Common myeloid progenitor, CD34-positive (primary cell): ENCODE results near the gene KCTD20.

Experiments
- CTCF ChIA-PET: fragments of 350-600 bp; sonication (Branson Sonifier 250); formaldehyde crosslinking; loops from one replicate; lab custom pipeline; 2021; ENCODE audit warnings: antibody characterized with exemption; lab: Charles Lee
- POLR2A ChIA-PET: fragments of 350-600 bp; sonication (Branson Sonifier 250); formaldehyde crosslinking; loops from one replicate; lab custom pipeline; 2021; ENCODE audit warnings: antibody characterized with exemption; lab: Charles Lee
- DNase-seq, 3 donors: peaks; one replicate each; pipeline versions ENCODE4 v3.0.0 to v3.0.0-alpha.2; 2013
- H3K27ac ChIP-seq, 2 experiments: 1 replicate in 1 of 2; 2 replicates in 1 of 2; pipeline ENCODE4 v1.7.0; 2013; ENCODE audit warnings: inconsistent platforms in 2 of 2, low read length in 2 of 2, mild to moderate bottlenecking in 2 of 2, low read depth in 1 of 2, moderate library complexity in 1 of 2; ENCODE audit not compliant: severe bottlenecking in 2 of 2, insufficient read depth in 1 of 2, poor library complexity in 1 of 2
- H3K27me3 ChIP-seq, 5 experiments: replicated peaks in 2 of 5; 1 replicate in 3 of 5; 2 replicates in 2 of 5; pipeline versions ENCODE4 v1.6.1 to v1.7.0; 2013; ENCODE audit warnings: low read length in 4 of 5, mild to moderate bottlenecking in 2 of 5, moderate library complexity in 2 of 5, inconsistent platforms in 1 of 5; ENCODE audit not compliant: insufficient read depth in 5 of 5, control insufficient read depth in 4 of 5
- H3K36me3 ChIP-seq, 4 experiments: 1 replicate in 2 of 4; 2 replicates in 2 of 4; pipeline versions ENCODE4 v1.6.1 to v1.7.0; 2013; ENCODE audit warnings: low read length in 3 of 4, control low read depth in 1 of 4, mild to moderate bottlenecking in 1 of 4; ENCODE audit not compliant: control insufficient read depth in 4 of 4, insufficient read depth in 4 of 4
- H3K4me1 ChIP-seq, 4 experiments: 1 replicate in 3 of 4; 2 replicates in 1 of 4; pipeline versions ENCODE4 v1.6.1 to v1.7.1; 2013; ENCODE audit warnings: low read length in 3 of 4, mild to moderate bottlenecking in 3 of 4, control low read depth in 1 of 4, inconsistent platforms in 1 of 4, moderate library complexity in 1 of 4; ENCODE audit not compliant: control insufficient read depth in 4 of 4, insufficient read depth in 4 of 4; ENCODE audit errors: control extremely low read depth in 1 of 4
- H3K4me3 ChIP-seq, 7 experiments: 1 replicate in 4 of 7; 2 replicates in 3 of 7; pipeline versions ENCODE4 v1.5.1 to v1.7.0; 2013; ENCODE audit warnings: mild to moderate bottlenecking in 7 of 7, low read length in 6 of 7, moderate library complexity in 6 of 7, inconsistent platforms in 2 of 7, low read depth in 2 of 7, control low read depth in 1 of 7; ENCODE audit not compliant: insufficient read depth in 4 of 7, control insufficient read depth in 1 of 7; ENCODE audit errors: extremely low read depth in 1 of 7
- H3K9me3 ChIP-seq, 5 experiments: 1 replicate in 4 of 5; 2 replicates in 1 of 5; pipeline versions ENCODE4 v1.6.1 to v1.7.1; 2013; ENCODE audit warnings: low read length in 4 of 5, mild to moderate bottlenecking in 2 of 5, inconsistent platforms in 1 of 5, low read depth in 1 of 5, moderate library complexity in 1 of 5; ENCODE audit not compliant: control insufficient read depth in 4 of 5, insufficient read depth in 2 of 5; ENCODE audit errors: control extremely low read depth in 1 of 5
- WGBS: methylation state at CpG from one replicate; pipeline ENCODE4 v1.1.5; 2013; ENCODE audit not compliant: insufficient coverage; 5-methylcytosine and 5-hydroxymethylcytosine counted together

Gene KCTD20

DNA sequence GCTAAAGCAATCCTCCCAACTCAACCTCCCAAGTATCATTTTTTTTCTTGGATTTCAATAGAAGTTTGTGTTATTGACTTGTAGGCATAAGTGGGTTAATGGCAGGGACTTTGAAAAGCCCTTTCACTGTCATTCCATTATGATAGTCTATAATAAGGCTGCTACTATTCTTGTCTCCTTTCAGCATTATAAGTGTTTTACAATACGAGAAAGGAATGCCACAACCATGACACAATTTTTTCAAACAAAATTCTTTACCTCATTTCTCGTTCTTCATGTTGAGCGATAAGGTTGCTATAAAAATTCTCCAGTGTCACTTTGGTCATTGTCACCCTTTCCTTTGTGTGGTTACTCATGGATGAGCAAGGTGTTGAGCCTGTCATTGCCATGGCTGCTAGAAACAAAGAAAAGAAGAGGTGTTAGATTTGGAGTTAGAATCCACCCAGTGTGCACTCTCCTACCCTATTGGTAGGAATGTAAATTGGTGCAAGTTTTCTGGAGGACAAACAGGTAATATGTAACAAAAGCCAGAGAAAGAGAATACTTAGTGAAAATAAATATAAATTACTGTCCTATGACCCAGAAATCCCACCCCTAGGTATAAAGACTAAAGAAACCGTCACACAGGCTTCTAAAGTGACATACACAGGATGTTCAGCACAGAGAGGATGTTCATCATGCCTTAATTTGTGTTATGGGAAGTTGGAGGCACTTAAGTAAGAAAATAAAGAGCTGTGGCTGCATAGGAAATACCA, 97.2 kb downstream of the KCTD20 start:
- Histone ChIP-seq H3K9me3 (no peaks in the 10 kb centered on the region), H3K4me1 (peaks cover 9 to 25% (median 15%) of the 10 kb centered on the region in 4 experiments), H3K4me3 (no peak overlapping the region), H3K27ac (no peak overlapping the region), H3K27me3 (no peaks in the 10 kb centered on the region), H3K36me3 (peaks cover 9 to 53% (median 15%) of the 10 kb centered on the region in 4 experiments)
- POLR2A ChIA-PET = no interaction called here
- 100% methylated on average over 1 of the region's 4 CpGs for WGBS
- DNase-seq = no peak
- CTCF ChIA-PET = interaction anchor here (0.6 kb wide), 1 partner anchor 56 kb away, joined by 3 read pairs; no protein-coding TSS in a partner anchor
